Loucy (cell line): ENCODE results near the gene CHMP4A.

Source experiments
- H2AFZ ChIP-seq: fragments of 200-600 bp; sonication (generic); 2 replicates; pipeline ENCODE4 v1.6.0; 2016; ENCODE audit warnings: antibody characterized with exemption, mild to moderate bottlenecking, low read length, moderate library complexity
- H3F3A ChIP-seq: fragments of 200-600 bp; 2 replicates; pipeline ENCODE4 v1.6.0; 2016; ENCODE audit warnings: antibody characterized with exemption, low read depth, mild to moderate bottlenecking
- H3K27me3 ChIP-seq: fragments of 200-600 bp; sonication (generic); 2 replicates; pipeline ENCODE4 v1.6.1; 2014; ENCODE audit warnings: low read length, mild to moderate bottlenecking; ENCODE audit not compliant: insufficient read depth, poor library complexity, severe bottlenecking
- H3K36me3 ChIP-seq: fragments of 200-600 bp; sonication (generic); 2 replicates; pipeline ENCODE4 v1.6.1; 2016; ENCODE audit warnings: low read length; ENCODE audit not compliant: insufficient read depth
- H3K4me1 ChIP-seq: fragments of 200-600 bp; sonication (generic); 2 replicates; pipeline ENCODE4 v1.5.1; 2014; ENCODE audit warnings: low read length, mild to moderate bottlenecking; ENCODE audit not compliant: insufficient read depth, poor library complexity, severe bottlenecking
- H3K4me2 ChIP-seq: fragments of 200-600 bp; sonication (generic); 2 replicates; pipeline ENCODE4 v1.6.0; 2014; ENCODE audit warnings: antibody characterized with exemption, low read length, low read depth, mild to moderate bottlenecking; ENCODE audit not compliant: poor library complexity, severe bottlenecking
- H3K4me3 ChIP-seq: fragments of 200-600 bp; sonication (generic); 2 replicates; pipeline ENCODE4 v1.5.1; 2014; ENCODE audit warnings: low read length, mild to moderate bottlenecking, mixed read lengths; ENCODE audit not compliant: poor library complexity, severe bottlenecking
- H3K79me2 ChIP-seq: fragments of 200-600 bp; sonication (generic); 2 replicates; pipeline ENCODE4 v1.6.1; 2014; ENCODE audit warnings: low read length; ENCODE audit not compliant: insufficient read depth
- H3K9ac ChIP-seq: fragments of 200-600 bp; sonication (generic); 2 replicates; pipeline ENCODE4 v1.6.0; 2014; ENCODE audit warnings: mild to moderate bottlenecking, low read depth, low read length, moderate library complexity; ENCODE audit not compliant: poor library complexity, severe bottlenecking
- H3K9me2 ChIP-seq: fragments of 200-600 bp; sonication (generic); replicated peaks from 2 replicates; pipeline ENCODE4 v1.6.1; 2016; ENCODE audit warnings: low read depth, low read length, mixed read lengths
- H3K9me3 ChIP-seq: fragments of 200-600 bp; sonication (generic); 2 replicates; pipeline ENCODE4 v1.6.1; 2014; ENCODE audit warnings: mild to moderate bottlenecking, antibody characterized with exemption, low read length, low read depth; ENCODE audit not compliant: insufficient read depth
- H4K20me1 ChIP-seq: fragments of 200-600 bp; sonication (generic); 2 replicates; pipeline ENCODE4 v1.6.0; 2014; ENCODE audit warnings: antibody characterized with exemption, low read length, mild to moderate bottlenecking; ENCODE audit not compliant: insufficient read depth, poor library complexity, severe bottlenecking
- CTCF ChIP-seq: fragments of 200-600 bp; sonication (generic); conservative IDR thresholded peaks from 2 replicates; pipeline ENCODE4 v1.5.1; 2014; ENCODE audit warnings: mild to moderate bottlenecking, antibody characterized with exemption, low read length
- EZH2phosphoT487 ChIP-seq: fragments of 200-600 bp; IDR thresholded peaks from 2 replicates; pipeline ENCODE4 v1.6.1; 2018; ENCODE audit warnings: antibody characterized with exemption, mild to moderate bottlenecking, moderate library complexity, borderline replicate concordance

CHMP4A gene

DNA sequence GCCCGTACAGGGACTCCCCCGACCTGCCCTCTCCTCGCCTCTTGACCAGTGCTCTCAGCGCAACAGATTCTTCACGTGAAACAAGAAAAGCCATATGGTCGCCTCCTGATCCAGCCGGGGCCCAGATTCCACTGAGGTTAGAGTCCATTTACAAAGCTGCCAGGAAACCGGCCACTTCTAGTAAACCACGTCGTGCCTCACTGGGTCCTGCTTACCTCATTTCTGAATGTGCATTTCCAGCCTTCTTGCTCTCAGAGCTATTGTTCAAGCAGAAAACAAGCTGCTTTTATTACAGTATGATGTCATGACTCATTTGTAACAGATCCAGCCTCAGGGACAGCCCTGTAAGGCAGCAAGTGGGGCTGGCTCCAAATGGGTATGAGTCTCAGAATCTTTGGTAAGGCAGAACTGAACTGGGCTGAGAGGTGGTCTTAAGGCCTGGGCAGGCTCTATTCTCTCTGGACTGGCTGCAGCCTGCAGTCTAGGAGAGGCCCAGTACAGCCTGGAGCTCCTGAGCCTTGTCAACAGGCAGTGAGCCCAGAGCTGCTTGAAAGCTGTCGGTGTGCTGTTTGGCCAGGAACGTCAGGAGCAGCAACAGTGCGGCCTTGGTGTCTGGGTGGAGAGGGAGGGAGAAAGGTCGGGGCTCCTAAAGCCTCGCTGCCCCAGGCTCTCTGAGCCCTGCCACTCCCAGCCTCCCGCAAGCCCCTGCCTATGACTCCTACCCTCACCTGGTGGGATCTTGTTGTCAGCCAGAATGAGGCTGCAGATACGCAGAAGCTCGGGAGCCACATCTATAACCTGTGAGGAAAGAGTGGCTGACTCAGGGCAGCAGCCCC, 33.1 kb downstream of the CHMP4A start:
- Histone ChIP-seq H3K27me3 (no peaks in the 10 kb centered on the region), H3K79me2 (no peaks in the 10 kb centered on the region), H3K4me2 (no peak overlapping the region), H4K20me1 (no peaks in the 10 kb centered on the region), H3K4me1 (no peaks in the 10 kb centered on the region), H3K36me3 (peaks cover 7% of the 10 kb centered on the region; the same call in 1 of the 2 replicates), H3F3A (no peaks in the 10 kb centered on the region), H3K9me2 (no peaks in the 10 kb centered on the region), H3K9me3 (no peaks in the 10 kb centered on the region), H2AFZ (no peak overlapping the region), H3K4me3 (no peak overlapping the region), H3K9ac (no peak overlapping the region)
- TF ChIP-seq CTCF (no peak), EZH2phosphoT487 (no peak)

GRCh38 chr14:24179294-24179960, 33.9 kb downstream of the CHMP4A start:
- Histone ChIP-seq H3K9ac (no peak overlapping the region), H3K9me2 (no peaks in the 10 kb centered on the region), H3F3A (no peaks in the 10 kb centered on the region), H3K4me3 (no peak overlapping the region), H3K36me3 (peaks cover 7% of the 10 kb centered on the region; the same call in 1 of the 2 replicates), H4K20me1 (no peaks in the 10 kb centered on the region), H3K79me2 (no peaks in the 10 kb centered on the region), H3K9me3 (no peaks in the 10 kb centered on the region), H3K27me3 (no peaks in the 10 kb centered on the region), H3K4me2 (no peak overlapping the region), H3K4me1 (no peaks in the 10 kb centered on the region), H2AFZ (no peak overlapping the region)
- TF ChIP-seq CTCF (no peak), EZH2phosphoT487 (no peak)

DNA sequence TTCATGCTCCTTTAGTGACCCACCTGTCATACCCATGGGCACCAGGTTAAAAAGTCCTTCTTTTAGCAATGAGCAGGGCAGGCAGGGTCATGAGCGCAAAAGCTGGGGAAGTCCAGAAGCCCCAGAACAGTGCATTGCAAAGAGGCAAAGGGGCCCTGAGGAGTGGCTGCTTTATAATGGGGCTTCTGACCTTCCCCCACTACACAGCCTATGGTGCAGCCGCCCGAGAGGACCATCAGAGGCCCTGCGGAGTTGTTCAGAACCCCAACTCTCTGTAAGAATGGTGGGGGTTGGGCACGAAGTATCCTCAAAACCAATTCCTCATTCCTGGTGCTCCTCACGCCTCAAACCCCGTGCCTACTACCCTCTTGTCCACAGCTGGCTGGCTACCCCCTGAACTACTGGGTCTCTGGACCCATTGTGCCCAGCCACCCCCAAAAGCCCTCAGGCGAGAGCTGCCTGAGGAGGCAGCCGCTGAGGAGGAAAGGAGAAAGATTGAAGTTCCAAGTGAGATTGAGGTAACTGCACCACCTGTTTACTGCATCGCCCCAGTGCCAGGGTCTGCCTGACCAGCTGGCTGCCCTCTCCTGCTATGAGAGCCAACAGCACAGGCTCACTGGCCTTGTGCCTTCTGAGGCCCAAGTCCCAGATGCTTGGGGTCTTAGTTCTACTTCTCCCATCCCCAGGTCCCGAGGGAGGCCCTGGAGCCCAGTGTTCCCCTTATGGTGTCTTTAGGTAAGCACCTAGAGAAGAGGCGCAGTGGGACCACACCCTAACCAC, 34.7 kb downstream of the CHMP4A start:
- no peaks in the 10 kb centered on the region for H4K20me1 ChIP-seq
- no peaks in the 10 kb centered on the region for H3F3A ChIP-seq
- H3K79me2 ChIP-seq: no peaks in the 10 kb centered on the region
- H3K9ac ChIP-seq: no peak overlapping the region
- H3K4me3 ChIP-seq: no peak overlapping the region
- no peaks in the 10 kb centered on the region for H3K27me3 ChIP-seq
- no peak overlapping the region for H3K4me2 ChIP-seq
- H3K36me3 ChIP-seq: peaks cover 7% of the 10 kb centered on the region; the same call in 1 of the 2 replicates
- H3K9me3 ChIP-seq: no peaks in the 10 kb centered on the region
- H3K9me2 ChIP-seq: no peaks in the 10 kb centered on the region
- no peaks in the 10 kb centered on the region for H3K4me1 ChIP-seq
- H2AFZ ChIP-seq: no peak overlapping the region
- TF ChIP-seq EZH2phosphoT487: no peak
- no peak for TF ChIP-seq CTCF
